PC-3 (cell line): Measurements from ENCODE around the gene PI4KA. TPM values are rescaled to one million over a fixed set of nuclear protein-coding genes. Genes with fewer than 3 reads are reported as not detected.

ENCODE experiments used
- ATAC-seq: fragments of 200-7000 bp; cut with Tn5 transposase; 2 replicates; pipeline ENCODE4 v1.9.1; 2020; ENCODE audit warnings: mild to moderate bottlenecking, moderate library complexity
- BruUV-seq: library from RNA; stranded (reverse); fragments of 400-500 nt; replicated peaks from 2 replicates; lab custom pipeline; 2021; lab: Mats Ljungman, UMichigan
- CTCF ChIA-PET: fragments of 300-600 bp; sonication (Branson Sonifier 250); formaldehyde crosslinking; loops from one replicate; lab custom pipeline; 2022; ENCODE audit warnings: antibody characterized with exemption; lab: Charles Lee
- POLR2A ChIA-PET: fragments of 300-600 bp; sonication (Branson Sonifier 250); formaldehyde crosslinking; loops from one replicate; lab custom pipeline; 2022; ENCODE audit warnings: antibody characterized with exemption; ENCODE audit not compliant: unreplicated experiment; lab: Charles Lee
- DNase-seq: peaks from one replicate; pipeline ENCODE4 v3.0.0-alpha.2; 2015
- H2AFZ ChIP-seq: fragments of 300-600 bp; sonication (generic); 2 replicates; pipeline ENCODE4 v1.6.0; 2016; ENCODE audit warnings: antibody characterized with exemption, low read length
- H3F3A ChIP-seq: fragments of 300-600 bp; sonication (generic); one replicate; pipeline ENCODE4 v1.6.0; 2017; ENCODE audit warnings: antibody characterized with exemption, low read length, control low read depth, mild to moderate bottlenecking; ENCODE audit not compliant: unreplicated experiment
- H3K27ac ChIP-seq: fragments of 300-600 bp; sonication (generic); 2 replicates; pipeline ENCODE4 v1.5.1; 2016; ENCODE audit warnings: mild to moderate bottlenecking, low read length
- H3K27me3 ChIP-seq: fragments of 300-600 bp; sonication (generic); 2 replicates; pipeline ENCODE4 v1.6.1; 2016; ENCODE audit warnings: low read length, mixed read lengths
- H3K36me3 ChIP-seq: fragments of 300-600 bp; sonication (generic); 2 replicates; pipeline ENCODE4 v1.6.1; 2016; ENCODE audit warnings: low read depth, mixed run types, low read length, mixed read lengths
- H3K4me1 ChIP-seq: fragments of 300-600 bp; sonication (generic); 2 replicates; pipeline ENCODE4 v1.5.1; 2016; ENCODE audit warnings: low read length; ENCODE audit not compliant: insufficient read depth
- H3K4me2 ChIP-seq: fragments of 300-600 bp; sonication (generic); 2 replicates; pipeline ENCODE4 v1.6.0; 2016; ENCODE audit warnings: low read length
- H3K4me3 ChIP-seq: fragments of 300-600 bp; sonication (generic); 2 replicates; pipeline ENCODE4 v1.5.1; 2016; ENCODE audit warnings: mild to moderate bottlenecking, low read length, mixed read lengths
- H3K79me2 ChIP-seq: fragments of 300-600 bp; sonication (generic); 2 replicates; pipeline ENCODE4 v1.6.1; 2017; ENCODE audit warnings: low read length, mixed read lengths
- H3K9ac ChIP-seq: fragments of 300-600 bp; sonication (generic); 2 replicates; pipeline ENCODE4 v1.6.0; 2016; ENCODE audit warnings: mild to moderate bottlenecking, low read length
- H3K9me2 ChIP-seq: fragments of 300-600 bp; sonication (generic); replicated peaks from 2 replicates; pipeline ENCODE4 v1.6.1; 2016; ENCODE audit warnings: mixed run types, low read length, mixed read lengths
- H3K9me3 ChIP-seq: fragments of 300-600 bp; sonication (generic); 2 replicates; pipeline ENCODE4 v1.6.1; 2016; ENCODE audit warnings: low read length, mixed read lengths
- H4K20me1 ChIP-seq: fragments of 300-600 bp; sonication (generic); 2 replicates; pipeline ENCODE4 v1.6.1; 2016; ENCODE audit warnings: low read length, mixed read lengths
- CTCF ChIP-seq: fragments of 300-600 bp; sonication (generic); conservative IDR thresholded peaks from 2 replicates; pipeline ENCODE4 v1.5.1; 2017; ENCODE audit warnings: antibody characterized with exemption, low read depth, mild to moderate bottlenecking, low read length
- EZH2 ChIP-seq: fragments of 300-600 bp; sonication (generic); IDR thresholded peaks from one replicate; pipeline ENCODE4 v1.6.1; 2017; ENCODE audit warnings: antibody characterized with exemption, mild to moderate bottlenecking, low read length; ENCODE audit not compliant: unreplicated experiment
- EZH2phosphoT487 ChIP-seq: fragments of 300-600 bp; sonication (generic); IDR thresholded peaks from 2 replicates; pipeline ENCODE4 v1.6.1; 2018; ENCODE audit warnings: mild to moderate bottlenecking, antibody characterized with exemption, low read length, borderline replicate concordance
- intact Hi-C: fragments of 100-400 bp; cut with micrococcal nuclease; formaldehyde crosslinking; loops from 2 replicates; pipeline ENCODE4 v1.9.0; 2023
- total RNA-seq: library from RNA; depleted of rRNA; stranded (reverse); fragments of >200 nt; gene quantifications from 2 replicates; pipeline ENCODE4 v1.2.3, GENCODE V29; 2014

PI4KA gene
- total RNA-seq, 1 experiment from 2014 or later = 39.7 TPM

- no peak for TF ChIP-seq EZH2phosphoT487
- TF ChIP-seq CTCF = no peak
- Histone ChIP-seq H3K4me3 (no peak overlapping the region), H3K4me1 (no peaks in the 10 kb centered on the region), H3K27ac (no peak overlapping the region), H4K20me1 (no peaks in the 10 kb centered on the region), H3K79me2 (no peaks in the 10 kb centered on the region), H2AFZ (no peak overlapping the region), H3K36me3 (no peaks in the 10 kb centered on the region; the same call in 1 of the 2 replicates), H3K9me3 (no peaks in the 10 kb centered on the region), H3F3A (no peaks in the 10 kb centered on the region), H3K27me3 (no peaks in the 10 kb centered on the region), H3K9me2 (no peaks in the 10 kb centered on the region), H3K4me2 (no peak overlapping the region), H3K9ac (no peak overlapping the region)
- no peak for DNase-seq
- ATAC-seq = no peak
- CTCF ChIA-PET = no interaction called here
- intact Hi-C loops = no loop called here
- no TSS peak for BruUV-seq
- POLR2A ChIA-PET = no interaction called here
These were observed 44.3 kb downstream of the PI4KA start for GRCh38 chr22:20814221-20814808.

GRCh38 chr22:20813056-20813455, 45.6 kb downstream of the PI4KA start:
- CTCF ChIA-PET = no interaction called here

More at GRCh38 chr22:20813056-20813455, 45.6 kb downstream of the PI4KA start:
- ATAC-seq (no peak), DNase-seq (no peak)
- no peak overlapping the region for H3K4me2 ChIP-seq
- no peaks in the 10 kb centered on the region; the same call in 1 of the 2 replicates for H3K36me3 ChIP-seq
- H3F3A ChIP-seq = no peaks in the 10 kb centered on the region
- H4K20me1 ChIP-seq = no peaks in the 10 kb centered on the region
- H3K4me3 ChIP-seq = no peak overlapping the region
- POLR2A ChIA-PET = no interaction called here
- H3K9ac ChIP-seq = no peak overlapping the region
- H3K9me3 ChIP-seq = no peaks in the 10 kb centered on the region
- H3K9me2 ChIP-seq = no peaks in the 10 kb centered on the region
- intact Hi-C loops = no loop called here
- no peaks in the 10 kb centered on the region for H3K4me1 ChIP-seq
- no peaks in the 10 kb centered on the region for H3K79me2 ChIP-seq
- no peak overlapping the region for H2AFZ ChIP-seq
- no peak overlapping the region for H3K27ac ChIP-seq
- BruUV-seq = no TSS peak
- TF ChIP-seq CTCF = no peak
- TF ChIP-seq EZH2phosphoT487 = no peak
- TF ChIP-seq EZH2 = no peak
- no peaks in the 10 kb centered on the region for H3K27me3 ChIP-seq
